Activated T-helper 1 cell treated with anti-CD3 and anti-CD28 coated beads, Interleukin-12 subunit alpha, Interleukin-12 subunit beta, Interleukin-2, Interleukin-4 antibody, amounts not matched to agents 30 ng/mL and 10 ng/mL and 1 ng/mL, durations not matched to agents 14 hours and 24 hours and 36 hours (primary cell): Measurements from ENCODE around the gene SFXN4. TPM values are rescaled to one million over a fixed set of nuclear protein-coding genes. Genes with fewer than 3 reads are reported as not detected.
"Not testable (repeated sequence)": the region's sequence is repeated elsewhere in the genome, so short reads cannot be mapped to it uniquely, and the experiment has no call there.

Source experiments
- DNase-seq: peaks from one replicate; pipeline ENCODE4 v3.0.0; 2021; ENCODE audit warnings: low spot score
- H3K27ac Mint-ChIP-seq: one replicate; pipeline ENCODE4 v1.8.0; 2021; ENCODE audit warnings: mild to moderate bottlenecking, mixed read lengths
- H3K27me3 Mint-ChIP-seq: one replicate; pipeline ENCODE4 v1.8.0; 2022; ENCODE audit warnings: mild to moderate bottlenecking, moderate library complexity, mixed read lengths; ENCODE audit not compliant: insufficient read depth
- H3K36me3 Mint-ChIP-seq: one replicate; pipeline ENCODE4 v1.8.0; 2021; ENCODE audit warnings: low read depth, mixed read lengths
- H3K4me1 Mint-ChIP-seq: one replicate; pipeline ENCODE4 v1.8.0; 2021; ENCODE audit warnings: low read depth, mixed read lengths
- H3K4me3 Mint-ChIP-seq: one replicate; pipeline ENCODE4 v1.8.0; 2021; ENCODE audit warnings: mild to moderate bottlenecking, moderate library complexity, mixed read lengths
- H3K9me3 Mint-ChIP-seq: one replicate; pipeline ENCODE4 v1.8.0; 2021; ENCODE audit warnings: mixed read lengths
- intact Hi-C: fragments of 100-400 bp; cut with micrococcal nuclease; formaldehyde crosslinking; loops from one replicate; pipeline ENCODE4 v1.15.1; 2024
- total RNA-seq: library from RNA; stranded (reverse); gene quantifications from 2 replicates; pipeline ENCODE4 v1.2.3, GENCODE V29; 2022

Gene SFXN4
- total RNA-seq, 1 donor from 2014 or later: 58.7 TPM

DNA sequence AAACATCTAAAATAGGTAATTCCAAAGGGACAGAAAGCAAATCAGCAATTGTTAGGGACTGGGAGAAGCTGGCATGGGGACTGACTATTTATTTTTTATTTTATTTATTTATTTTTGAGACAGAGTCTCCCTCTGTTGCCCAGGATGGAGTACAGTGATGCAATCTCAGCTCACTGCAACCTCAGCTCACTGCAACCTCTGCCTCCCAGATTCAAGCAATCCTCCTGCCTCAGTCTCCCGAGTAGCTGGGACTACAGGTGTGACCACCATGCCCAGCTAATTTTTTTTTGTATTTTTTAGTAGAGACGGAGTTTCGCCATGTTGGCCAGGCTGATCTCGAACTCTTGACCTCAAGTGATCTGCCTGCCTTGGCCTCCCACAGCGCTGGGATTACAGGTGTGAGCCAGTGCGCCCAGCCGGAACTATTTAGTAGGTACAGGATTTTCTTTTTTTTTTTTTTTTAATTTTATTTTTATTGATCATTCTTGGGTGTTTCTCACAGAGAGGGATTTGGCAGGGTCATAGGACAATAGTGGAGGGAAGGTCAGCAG is 15.4 kb upstream of the SFXN4 start:
- H3K9me3 Mint-ChIP-seq, DNase-seq, intact Hi-C loops: not testable (repeated sequence)

DNA sequence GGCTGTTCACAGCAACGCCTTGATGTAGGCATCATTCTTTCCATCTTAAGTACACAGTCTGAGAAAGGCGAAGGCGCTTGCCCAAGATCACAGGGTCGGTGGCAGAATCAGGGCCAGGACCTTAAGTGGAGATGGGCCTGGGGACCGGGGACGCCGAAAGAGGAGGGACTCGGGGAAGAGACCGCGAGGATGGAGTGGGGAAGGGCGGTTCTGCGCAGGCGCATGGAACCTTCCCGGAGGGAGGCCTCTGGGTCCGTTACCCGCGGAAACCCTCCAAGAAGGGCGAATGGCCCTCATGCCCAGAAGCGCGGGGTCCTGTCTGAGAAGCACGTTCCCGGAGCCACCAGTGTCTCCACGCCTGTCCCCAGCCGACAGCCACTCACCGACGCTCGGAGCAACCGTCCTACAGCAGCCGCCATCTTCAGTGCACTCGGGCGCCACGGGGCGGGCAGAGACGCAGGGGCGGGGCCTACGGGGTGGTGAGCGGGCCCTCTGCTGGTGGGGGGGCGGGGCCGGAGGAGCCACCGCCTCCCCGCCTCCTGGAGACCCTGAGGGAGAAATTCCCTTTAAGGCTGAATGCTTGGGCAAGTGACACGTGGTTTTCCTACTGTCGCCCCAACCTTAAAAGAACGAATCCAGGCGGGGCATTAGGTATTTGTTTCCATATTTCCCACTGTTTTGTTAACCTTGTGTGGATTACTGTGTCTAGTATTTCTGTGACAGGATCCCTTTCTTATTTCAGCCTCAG is 13.0 kb upstream of the SFXN4 start, which contains the start of gene PRDX3:
Gene PRDX3 (minus strand): TSS at position 441 of the 748 bp plus-strand sequence. CDS start 22 bp downstream, at position 419.
- no peaks in the 10 kb centered on the region for H3K27me3 Mint-ChIP-seq
- peaks cover 30% of the 10 kb centered on the region for H3K4me1 Mint-ChIP-seq
- H3K9me3 Mint-ChIP-seq: no peaks in the 10 kb centered on the region
- H3K27ac Mint-ChIP-seq: peak within 1 kb of the TSS; percentile 100
- intact Hi-C loops: loop anchor here (1.0 to 10.0 kb wide), 11 partner anchors 13 to 474 kb away; partner anchors contain the start of genes CACUL1, RGS10, SFXN4 and TIAL1
- peak; percentile 89 for DNase-seq
- peak within 1 kb of the TSS; percentile 100 for H3K4me3 Mint-ChIP-seq
- peaks cover 23% of the 10 kb centered on the region for H3K36me3 Mint-ChIP-seq

More for the DNA sequence above, 15.4 kb upstream of the SFXN4 start:
- H3K4me3 Mint-ChIP-seq, H3K27ac Mint-ChIP-seq, H3K27me3 Mint-ChIP-seq: not testable (repeated sequence)
- Mint-ChIP-seq H3K36me3 (peaks cover 16% of the 10 kb centered on the region), H3K4me1 (peaks cover 26% of the 10 kb centered on the region)

DNA sequence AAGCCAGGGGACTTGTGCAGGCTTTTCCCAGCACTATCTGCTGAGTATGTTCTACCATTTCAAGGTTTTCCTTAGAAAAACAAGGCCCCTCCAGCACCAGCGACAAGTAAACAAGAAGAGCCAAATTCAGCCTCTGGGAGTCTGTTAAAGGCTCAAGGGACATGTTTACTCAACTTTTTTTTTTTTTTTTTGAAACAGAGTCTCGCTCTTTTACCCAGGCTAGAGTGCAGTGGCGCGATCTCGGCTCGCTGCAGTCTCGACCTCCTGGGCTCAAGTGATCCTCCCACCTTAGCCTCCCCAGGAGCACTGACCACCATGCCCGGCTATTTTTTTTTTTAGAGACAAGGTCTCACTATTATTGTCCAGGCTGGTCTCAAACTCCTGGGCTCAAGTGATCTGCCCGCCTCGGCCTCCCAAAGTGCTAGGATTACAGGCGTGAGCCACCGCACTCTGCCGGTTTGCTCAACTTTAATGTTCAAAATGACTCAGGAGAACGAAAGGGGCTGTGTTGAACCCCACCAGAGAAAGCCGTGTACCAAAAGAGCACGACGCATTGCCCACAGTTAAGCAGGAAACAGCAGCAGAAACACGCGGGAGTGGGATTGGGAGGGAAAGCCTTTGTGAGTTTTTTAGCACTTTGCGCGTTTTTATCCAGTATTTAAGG is 12.3 kb upstream of the SFXN4 start:
- no peaks in the 10 kb centered on the region for H3K9me3 Mint-ChIP-seq
- peak overlapping the region; percentile 100 for H3K27ac Mint-ChIP-seq
- intact Hi-C loops: loop anchor here (1.0 to 10.0 kb wide), 11 partner anchors 13 to 475 kb away; partner anchors contain the start of genes CACUL1, RGS10, SFXN4 and TIAL1
- peaks cover 23% of the 10 kb centered on the region for H3K36me3 Mint-ChIP-seq
- no peaks in the 10 kb centered on the region for H3K27me3 Mint-ChIP-seq
- H3K4me3 Mint-ChIP-seq: peak overlapping the region; percentile 100
- peak; percentile 26 for DNase-seq
- peaks cover 29% of the 10 kb centered on the region for H3K4me1 Mint-ChIP-seq

DNA sequence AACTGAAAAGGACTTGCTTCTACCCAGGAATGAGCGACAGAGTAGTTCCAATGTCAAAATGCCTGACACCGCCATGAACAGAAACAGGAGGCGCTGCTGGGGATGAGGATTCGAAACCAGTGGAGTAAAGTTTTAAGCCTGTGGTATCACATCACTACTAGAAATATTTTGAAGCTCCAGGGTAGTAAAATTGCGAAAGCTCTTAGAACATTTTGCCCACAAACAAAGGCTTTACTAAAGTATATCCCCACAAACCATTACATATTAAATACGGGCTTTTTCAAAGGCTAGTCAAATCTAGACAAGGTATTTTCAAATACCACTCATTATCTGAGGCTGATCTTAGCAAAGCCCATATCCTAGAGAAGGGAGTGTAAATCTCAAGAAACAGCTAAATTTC is 10.7 kb upstream of the SFXN4 start:
- Mint-ChIP-seq H3K27me3 (no peaks in the 10 kb centered on the region), H3K4me3 (peak overlapping the region; percentile 65), H3K9me3 (no peaks in the 10 kb centered on the region), H3K36me3 (peaks cover 37% of the 10 kb centered on the region), H3K4me1 (peaks cover 29% of the 10 kb centered on the region), H3K27ac (peak overlapping the region; percentile 36)
- no peak for DNase-seq
- intact Hi-C loops: loop anchor here (5.0 to 10.0 kb wide), 2 partner anchors 326 to 421 kb away; partner anchors contain the start of gene CACUL1

DNA sequence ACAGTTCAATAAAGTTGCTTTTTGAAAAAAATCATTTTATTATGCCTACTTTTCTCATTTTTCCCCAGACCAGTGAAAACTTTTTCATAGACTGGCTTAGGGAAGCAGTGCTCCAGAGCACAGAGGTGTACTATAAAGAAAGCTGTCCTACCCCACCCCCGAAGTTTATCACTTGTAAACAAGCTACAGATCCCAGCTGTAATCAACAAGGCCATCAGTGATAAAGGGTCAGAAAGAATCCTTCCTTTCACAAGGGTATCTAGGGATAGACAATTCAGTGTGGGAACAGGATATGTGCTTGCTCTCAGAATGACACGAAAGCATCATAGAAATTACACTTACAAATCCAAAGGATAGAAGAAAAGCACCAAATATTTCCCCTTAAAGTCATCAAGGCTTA is 8.6 kb upstream of the SFXN4 start:
- H3K36me3 Mint-ChIP-seq: peaks cover 47% of the 10 kb centered on the region
- peaks cover 24% of the 10 kb centered on the region for H3K4me1 Mint-ChIP-seq

DNA sequence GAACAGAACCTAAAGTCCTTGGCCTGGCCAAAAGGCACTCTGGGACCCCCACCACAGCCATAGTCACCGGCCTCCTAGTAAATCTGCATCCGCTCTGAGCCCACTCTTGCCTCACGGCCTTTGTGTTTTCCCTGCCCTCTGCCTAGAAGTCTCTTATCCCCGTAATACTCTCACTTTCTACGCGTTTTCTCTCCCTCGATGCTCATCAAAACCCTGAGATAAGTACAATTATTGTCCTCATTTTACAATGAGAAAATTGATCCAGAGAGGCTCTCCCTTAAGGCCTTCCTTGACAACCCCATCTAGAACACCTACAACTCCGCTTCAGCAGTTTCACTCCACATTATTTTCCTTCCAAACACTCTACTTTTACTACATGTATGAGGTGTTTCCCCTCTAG is 1.5 kb upstream of the SFXN4 start:
- H3K9me3 Mint-ChIP-seq: no peaks in the 10 kb centered on the region
- peaks cover 39% of the 10 kb centered on the region for H3K36me3 Mint-ChIP-seq
- peak overlapping the region; percentile 91 for H3K4me3 Mint-ChIP-seq
- H3K4me1 Mint-ChIP-seq: peaks cover 36% of the 10 kb centered on the region
- intact Hi-C loops: no loop called here
- no peaks in the 10 kb centered on the region for H3K27me3 Mint-ChIP-seq
- peak overlapping the region; percentile 94 for H3K27ac Mint-ChIP-seq
- DNase-seq: no peak

More for the DNA sequence above, 8.6 kb upstream of the SFXN4 start:
- intact Hi-C loops: loop anchor here (10.0 kb wide), 1 partner anchor 419 kb away; the partner anchor contains the start of gene CACUL1
- Mint-ChIP-seq H3K4me3 (no peak overlapping the region), H3K27ac (no peak overlapping the region), H3K9me3 (no peaks in the 10 kb centered on the region), H3K27me3 (no peaks in the 10 kb centered on the region)
- DNase-seq: no peak

DNA sequence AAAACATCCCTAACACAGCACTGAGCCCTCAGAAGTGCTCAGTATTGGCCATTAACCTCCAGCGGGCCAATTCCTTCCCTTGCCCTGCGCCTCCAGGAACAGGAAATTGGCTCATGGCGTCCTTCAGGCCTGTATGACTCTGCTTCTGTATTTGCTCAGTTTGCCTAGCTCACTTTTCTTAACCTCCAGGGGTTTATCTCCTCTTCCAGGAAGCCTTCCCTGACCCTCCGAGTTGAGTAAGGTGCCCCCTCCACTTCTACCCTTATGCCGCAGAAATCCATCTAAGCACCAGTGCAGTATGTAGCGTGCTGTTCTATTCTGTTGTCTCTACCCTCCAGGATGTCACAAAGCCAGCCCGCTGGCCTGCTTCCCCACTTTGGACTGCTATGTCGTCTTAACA is 1.1 kb upstream of the SFXN4 start:
- intact Hi-C loops: no loop called here
- no peak for DNase-seq
- Mint-ChIP-seq H3K27ac (peak overlapping the region; percentile 94), H3K9me3 (no peaks in the 10 kb centered on the region), H3K36me3 (peaks cover 36% of the 10 kb centered on the region), H3K4me3 (peak overlapping the region; percentile 91), H3K27me3 (no peaks in the 10 kb centered on the region), H3K4me1 (peaks cover 41% of the 10 kb centered on the region)

DNA sequence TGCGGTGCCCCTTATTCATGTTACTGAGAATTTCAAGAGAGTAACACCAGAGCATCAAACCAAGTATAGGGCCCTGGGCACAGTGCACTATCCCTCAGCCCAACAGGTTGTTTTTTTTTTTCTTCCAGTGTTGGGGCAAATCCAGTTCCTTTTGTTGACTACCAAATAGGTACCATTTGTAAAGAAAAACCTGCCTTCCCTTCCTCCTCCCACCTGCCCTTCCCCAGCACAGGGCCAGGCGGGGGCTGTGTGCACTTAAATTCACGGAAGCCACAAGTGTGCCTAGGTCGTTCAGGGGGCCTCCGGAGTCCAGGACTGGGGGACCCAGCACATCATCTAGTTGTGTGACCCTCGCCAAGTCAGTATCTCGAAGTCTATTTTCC is 595 bp upstream of the SFXN4 start:
- Mint-ChIP-seq H3K27ac (peak overlapping the region; percentile 94), H3K27me3 (no peaks in the 10 kb centered on the region), H3K9me3 (no peaks in the 10 kb centered on the region), H3K36me3 (peaks cover 32% of the 10 kb centered on the region), H3K4me1 (peaks cover 45% of the 10 kb centered on the region), H3K4me3 (peak overlapping the region; percentile 91)
- no peak for DNase-seq
- intact Hi-C loops: no loop called here

DNA sequence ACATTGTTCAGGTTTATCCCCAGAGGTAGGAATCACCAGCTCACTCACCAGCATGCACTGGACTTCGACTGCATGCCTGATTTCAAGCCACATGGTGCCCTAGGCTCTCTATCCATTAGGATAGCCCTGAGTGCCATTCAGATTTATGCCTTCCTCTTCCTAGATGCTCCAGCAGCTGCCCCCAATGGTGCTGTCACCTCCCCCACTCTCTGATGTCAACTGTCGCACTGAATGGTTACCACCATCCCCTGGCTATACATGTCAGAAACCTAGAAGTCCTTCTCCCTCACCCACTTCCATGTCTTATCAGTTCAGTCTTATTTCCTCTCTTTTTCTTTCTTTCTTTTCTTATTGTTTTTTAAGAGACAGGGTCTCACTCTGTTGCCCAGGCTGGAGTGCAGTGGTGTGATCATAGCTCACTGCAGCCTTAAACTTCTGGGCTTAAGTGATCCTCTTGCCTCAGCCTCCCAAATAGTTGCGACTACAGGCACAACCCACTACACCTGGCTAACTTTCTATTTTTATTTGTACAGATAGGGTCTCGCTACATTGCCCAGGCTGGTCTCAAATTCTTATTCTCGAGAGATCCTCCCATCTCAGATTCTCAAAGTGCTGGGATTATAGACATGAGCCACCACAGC is 2.9 kb downstream of the SFXN4 start:
- no peak for DNase-seq
- H3K9me3 Mint-ChIP-seq: no peaks in the 10 kb centered on the region
- H3K36me3 Mint-ChIP-seq: peaks cover 24% of the 10 kb centered on the region
- peaks cover 45% of the 10 kb centered on the region for H3K4me1 Mint-ChIP-seq
- no peaks in the 10 kb centered on the region for H3K27me3 Mint-ChIP-seq
- H3K27ac Mint-ChIP-seq: no peak overlapping the region
- no peak overlapping the region for H3K4me3 Mint-ChIP-seq
- intact Hi-C loops: no loop called here

DNA sequence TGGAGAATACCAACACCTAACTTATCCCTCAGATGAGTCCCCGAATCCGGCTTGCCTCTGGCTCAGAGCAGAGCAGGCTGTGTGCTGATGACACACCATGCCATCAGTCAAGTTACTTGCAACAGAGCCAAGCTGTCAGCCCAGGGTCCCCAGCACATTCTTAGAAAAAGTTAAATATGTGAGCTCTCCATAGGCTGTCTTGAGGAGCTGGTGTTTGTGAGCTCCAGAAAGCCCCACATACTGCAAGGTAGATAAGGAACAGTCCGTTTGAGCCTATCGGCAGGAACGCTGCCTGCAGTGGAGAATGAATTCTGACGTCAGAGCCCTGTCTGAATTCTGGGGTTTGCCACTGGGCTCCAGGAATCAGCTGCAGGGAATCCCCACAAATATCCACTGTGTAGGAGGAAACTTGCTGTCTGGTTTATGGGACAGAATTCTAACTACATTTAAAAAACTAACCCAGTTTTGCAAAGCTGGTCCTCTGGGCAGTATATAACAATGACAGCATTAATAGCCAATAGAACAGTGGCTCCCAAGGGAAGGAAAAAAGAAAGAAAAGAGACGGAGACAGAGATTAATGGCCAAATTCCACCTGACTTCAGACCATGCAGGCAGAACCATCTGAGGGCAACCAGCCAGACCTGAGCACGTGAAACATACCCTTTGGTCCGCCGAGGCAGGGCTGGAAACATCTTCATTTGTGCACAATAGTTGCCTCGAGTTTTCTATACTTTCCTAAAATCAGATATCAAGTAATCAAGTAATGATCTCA is 3.6 kb downstream of the SFXN4 start:
- no peaks in the 10 kb centered on the region for H3K27me3 Mint-ChIP-seq
- no peaks in the 10 kb centered on the region for H3K9me3 Mint-ChIP-seq
- peaks cover 19% of the 10 kb centered on the region for H3K36me3 Mint-ChIP-seq
- no peak for DNase-seq
- H3K4me3 Mint-ChIP-seq: no peak overlapping the region
- H3K27ac Mint-ChIP-seq: no peak overlapping the region
- intact Hi-C loops: no loop called here
- H3K4me1 Mint-ChIP-seq: peaks cover 39% of the 10 kb centered on the region

DNA sequence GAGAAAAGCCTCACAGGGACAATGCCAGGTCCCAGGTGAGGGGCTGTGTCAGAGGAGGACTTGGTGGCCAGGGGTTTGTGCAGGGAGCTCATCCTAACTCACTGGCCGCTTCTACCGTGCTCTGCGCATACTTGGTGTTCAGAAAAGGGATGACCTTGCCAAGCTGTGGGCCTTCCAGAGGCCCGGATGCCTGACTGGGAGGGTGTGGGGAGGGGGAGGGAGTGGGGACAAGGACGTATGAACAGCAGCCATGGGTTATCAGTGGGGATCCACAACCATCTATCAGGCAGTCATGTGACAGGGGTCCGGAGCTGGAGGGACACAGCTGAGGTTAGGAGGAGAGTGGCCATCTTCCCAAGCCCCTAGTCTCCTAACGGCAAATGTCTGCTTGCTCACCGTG is 6.2 kb downstream of the SFXN4 start:
- Mint-ChIP-seq H3K4me3 (no peak overlapping the region), H3K9me3 (no peaks in the 10 kb centered on the region), H3K4me1 (peaks cover 21% of the 10 kb centered on the region), H3K36me3 (peaks cover 37% of the 10 kb centered on the region), H3K27ac (no peak overlapping the region), H3K27me3 (no peaks in the 10 kb centered on the region)
- no peak for DNase-seq
- intact Hi-C loops: no loop called here

DNA sequence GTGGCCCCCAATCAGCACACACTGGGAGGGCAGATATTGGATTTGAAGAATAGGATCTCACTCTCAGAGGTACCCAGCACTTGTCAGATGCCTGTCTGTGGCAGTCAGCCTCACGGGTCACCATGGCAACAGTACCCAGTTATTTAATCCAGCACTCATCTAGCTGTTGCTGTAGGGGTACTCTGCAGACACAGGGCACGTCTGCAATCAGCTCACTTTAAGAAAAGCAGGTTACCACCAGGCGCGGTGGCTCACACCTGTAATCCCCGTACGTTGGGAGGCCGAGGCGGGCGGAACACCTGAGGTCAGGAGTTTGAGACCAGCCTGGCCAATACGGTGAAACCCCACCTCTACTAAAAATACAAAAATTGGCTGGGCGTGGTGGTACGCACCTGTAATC is 11.9 kb downstream of the SFXN4 start:
- H3K9me3 Mint-ChIP-seq: no peaks in the 10 kb centered on the region
- peaks cover 42% of the 10 kb centered on the region for H3K36me3 Mint-ChIP-seq
- no peak for DNase-seq
- H3K4me1 Mint-ChIP-seq: no peaks in the 10 kb centered on the region
- no peak overlapping the region for H3K27ac Mint-ChIP-seq
- no peak overlapping the region for H3K4me3 Mint-ChIP-seq
- no peaks in the 10 kb centered on the region for H3K27me3 Mint-ChIP-seq
- intact Hi-C loops: no loop called here
